Mesendoderm (in vitro differentiated cells): ENCODE results near the gene MCM7.

Source experiments
- DNase-seq: peaks from one replicate; pipeline ENCODE4 v3.0.0; 2013
- H2AK5ac ChIP-seq: 2 replicates; pipeline ENCODE4 v1.6.1; 2013; ENCODE audit warnings: low read length, inconsistent platforms
- H2BK120ac ChIP-seq: 2 replicates; pipeline ENCODE4 v1.6.1; 2013; ENCODE audit warnings: low read depth, mild to moderate bottlenecking, low read length, moderate library complexity, mixed read lengths
- H2BK15ac ChIP-seq: replicated peaks from 2 replicates; pipeline ENCODE4 v1.6.1; 2013; ENCODE audit warnings: low read depth, mild to moderate bottlenecking, moderate library complexity
- H2BK5ac ChIP-seq: 2 replicates; pipeline ENCODE4 v1.6.1; 2013; ENCODE audit warnings: low read length, inconsistent platforms
- H3K18ac ChIP-seq: 2 replicates; pipeline ENCODE4 v1.6.1; 2013; ENCODE audit warnings: mild to moderate bottlenecking, low read length, mixed read lengths
- H3K23ac ChIP-seq: one replicate; pipeline ENCODE4 v1.6.1; 2013; ENCODE audit warnings: low read length
- H3K27ac ChIP-seq: 2 replicates; pipeline ENCODE4 v1.5.1; 2013; ENCODE audit warnings: low read depth, mild to moderate bottlenecking, inconsistent platforms, low read length, moderate library complexity
- H3K27me3 ChIP-seq: 2 replicates; pipeline ENCODE4 v1.6.1; 2013; ENCODE audit warnings: low read length, control low read depth, mild to moderate bottlenecking, inconsistent platforms; ENCODE audit not compliant: insufficient read depth, poor library complexity
- H3K36me3 ChIP-seq: 2 replicates; pipeline ENCODE4 v1.6.1; 2013; ENCODE audit warnings: low read length, inconsistent platforms; ENCODE audit not compliant: control insufficient read depth, insufficient read depth
- H3K4ac ChIP-seq: one replicate; pipeline ENCODE4 v1.6.1; 2013; ENCODE audit warnings: low read depth, mild to moderate bottlenecking, low read length, moderate library complexity
- H3K4me1 ChIP-seq: 2 replicates; pipeline ENCODE4 v1.6.1; 2013; ENCODE audit warnings: low read depth, low read length, inconsistent platforms; ENCODE audit not compliant: control insufficient read depth
- H3K4me2 ChIP-seq: 2 replicates; pipeline ENCODE4 v1.6.1; 2013; ENCODE audit warnings: low read length
- H3K4me3 ChIP-seq: 2 replicates; pipeline ENCODE4 v1.5.1; 2013; ENCODE audit warnings: mild to moderate bottlenecking, low read length
- H3K56ac ChIP-seq: one replicate; pipeline ENCODE4 v1.6.1; 2013; ENCODE audit warnings: low read length
- H3K79me1 ChIP-seq: 2 replicates; pipeline ENCODE4 v1.6.1; 2013; ENCODE audit warnings: low read length, inconsistent platforms
- H3K79me2 ChIP-seq: 2 replicates; pipeline ENCODE4 v1.6.1; 2013; ENCODE audit warnings: mild to moderate bottlenecking, low read length; ENCODE audit not compliant: control insufficient read depth, insufficient read depth
- H3K9ac ChIP-seq: 2 replicates; pipeline ENCODE4 v1.6.1; 2013; ENCODE audit warnings: low read length, inconsistent platforms
- H4K5ac ChIP-seq: one replicate; pipeline ENCODE4 v1.6.1; 2013; ENCODE audit warnings: low read length
- H4K8ac ChIP-seq: one replicate; pipeline ENCODE4 v1.6.1; 2013; ENCODE audit warnings: low read depth, mild to moderate bottlenecking, control low read depth, low read length, moderate library complexity
- WGBS: extraction: QIAGEN DNeasy Blood & Tissue Kit; methylation state at CpG from one replicate; pipeline ENCODE4 v1.1.7; 2013; ENCODE audit warnings: low lambda C conversion rate, missing lambda C conversion rate; ENCODE audit not compliant: insufficient coverage; ENCODE audit errors: extremely low coverage; 5-methylcytosine and 5-hydroxymethylcytosine counted together

MCM7 gene

DNA sequence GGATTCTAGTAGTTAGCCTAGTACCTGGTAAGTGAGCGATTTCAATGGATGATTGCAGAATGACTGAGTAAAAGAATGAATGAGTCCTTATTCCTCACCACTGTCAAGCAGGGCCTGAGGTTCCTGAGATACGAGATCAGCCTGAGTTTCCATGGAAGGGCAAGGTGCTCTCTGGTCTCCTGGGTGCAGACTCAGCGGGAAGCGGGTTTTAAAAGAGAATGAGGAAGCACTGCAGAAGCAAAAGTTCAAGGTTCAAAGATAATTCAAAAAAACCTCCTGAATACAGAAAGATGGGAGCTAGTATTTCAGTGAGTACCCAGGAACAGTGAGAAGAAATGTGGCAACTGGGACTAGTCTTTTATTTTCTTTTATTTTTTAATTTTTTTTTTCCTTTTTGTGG lies 24.0 kb downstream of the MCM7 start:
- Histone ChIP-seq H4K5ac (no peak overlapping the region), H3K79me2 (peaks cover 40% of the 10 kb centered on the region), H4K8ac (no peak overlapping the region), H3K36me3 (peaks cover 31% of the 10 kb centered on the region), H3K9ac (no peak overlapping the region), H3K56ac (no peak overlapping the region), H3K79me1 (peaks cover 19% of the 10 kb centered on the region), H3K23ac (no peak overlapping the region), H3K18ac (no peak overlapping the region), H2BK15ac (no peak overlapping the region), H3K27me3 (no peaks in the 10 kb centered on the region), H3K4me3 (no peak overlapping the region), H2BK5ac (no peak overlapping the region), H3K27ac (no peak overlapping the region), H2AK5ac (no peak overlapping the region), H3K4me1 (peaks cover 3% of the 10 kb centered on the region), H3K4me2 (no peak overlapping the region), H3K4ac (no peak overlapping the region), H2BK120ac (no peak overlapping the region)
- no CpG with 5 or more reads among the region's 4 CpGs for WGBS
- DNase-seq, result no peak

DNA sequence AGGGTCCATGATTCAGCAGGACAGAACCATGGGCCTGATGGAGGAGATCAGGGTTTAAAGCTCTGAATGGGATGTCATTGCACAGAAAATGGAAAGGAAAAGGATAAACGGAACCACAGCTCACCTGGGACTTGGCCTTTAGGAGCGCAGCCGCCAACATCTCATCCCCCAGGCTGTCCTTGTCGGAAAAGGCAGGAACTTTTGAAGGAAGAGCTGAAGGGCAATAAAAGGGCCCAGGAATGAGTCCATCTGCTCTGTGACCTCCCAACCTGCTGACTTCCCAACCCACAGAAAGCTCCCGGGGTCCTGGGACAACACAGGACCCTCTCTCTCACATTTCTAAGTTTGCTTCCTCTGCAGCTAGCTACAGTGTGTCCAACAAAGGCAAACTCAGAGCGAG lies 25.8 kb downstream of the MCM7 start:
- no peak overlapping the region for H3K23ac ChIP-seq
- H2BK120ac ChIP-seq, result no peak overlapping the region
- H3K27me3 ChIP-seq, result no peaks in the 10 kb centered on the region
- no CpG with 5 or more reads among the region's 6 CpGs for WGBS
- no peak overlapping the region for H2BK5ac ChIP-seq
- H4K5ac ChIP-seq, result no peak overlapping the region
- no peak for DNase-seq
- no peak overlapping the region for H3K4me3 ChIP-seq
- H3K56ac ChIP-seq, result no peak overlapping the region
- H3K4me1 ChIP-seq, result peaks cover 3% of the 10 kb centered on the region
- no peak overlapping the region for H3K18ac ChIP-seq
- H3K27ac ChIP-seq, result no peak overlapping the region
- H2AK5ac ChIP-seq, result no peak overlapping the region
- no peak overlapping the region for H4K8ac ChIP-seq
- no peak overlapping the region for H3K9ac ChIP-seq
- no peak overlapping the region for H3K4ac ChIP-seq
- peaks cover 47% of the 10 kb centered on the region for H3K36me3 ChIP-seq
- H3K4me2 ChIP-seq, result no peak overlapping the region
- H3K79me2 ChIP-seq, result peaks cover 29% of the 10 kb centered on the region
- H2BK15ac ChIP-seq, result no peak overlapping the region
- peaks cover 19% of the 10 kb centered on the region for H3K79me1 ChIP-seq

DNA sequence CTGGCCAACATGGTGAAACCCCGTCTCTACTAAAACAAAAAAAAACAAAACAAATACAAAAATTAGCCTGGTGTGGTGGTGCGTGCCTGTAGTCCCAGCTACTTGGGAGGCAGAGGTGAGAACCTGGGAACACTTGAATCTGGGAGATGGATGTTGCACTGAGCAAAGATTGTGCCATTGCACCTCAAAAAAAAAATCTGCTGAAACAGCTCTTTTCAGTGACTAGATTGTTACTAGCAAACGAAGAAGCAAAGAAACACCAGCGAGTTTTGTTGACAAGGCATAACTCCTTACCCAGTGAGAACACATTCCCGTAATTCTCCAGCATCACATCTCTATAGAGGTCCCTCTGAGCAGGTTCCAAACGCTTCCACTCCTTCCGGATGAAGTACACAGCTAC lies 26.4 kb downstream of the MCM7 start:
- Histone ChIP-seq H2BK15ac (no peak overlapping the region), H3K79me2 (peaks cover 23% of the 10 kb centered on the region), H3K36me3 (peaks cover 53% of the 10 kb centered on the region)

DNA sequence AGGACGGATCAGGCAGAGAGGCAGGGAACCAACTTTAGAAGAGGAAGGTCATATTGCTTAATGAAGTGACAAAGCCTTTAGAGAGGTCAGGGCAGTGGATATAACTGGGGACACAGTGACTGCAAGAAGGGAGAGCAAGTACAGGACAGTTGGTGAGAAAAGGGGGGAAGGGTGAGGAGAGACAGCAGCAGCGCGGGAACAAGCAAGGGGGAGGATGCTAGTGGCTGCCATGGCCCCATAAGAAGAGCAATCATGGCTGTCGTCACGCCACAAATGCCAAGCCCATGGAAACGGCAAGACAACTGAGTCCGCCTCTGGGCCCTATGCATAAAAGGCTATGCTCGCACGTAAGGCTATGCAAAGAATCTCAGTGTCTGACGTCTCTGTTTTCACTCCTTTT lies 28.7 kb downstream of the MCM7 start:
- no peak overlapping the region for H3K56ac ChIP-seq
- H3K27ac ChIP-seq, result no peak overlapping the region
- no CpG with 5 or more reads among the region's 10 CpGs for WGBS
- no peak overlapping the region for H3K23ac ChIP-seq
- H4K5ac ChIP-seq, result no peak overlapping the region
- no peak overlapping the region for H3K4ac ChIP-seq
- H2BK5ac ChIP-seq, result no peak overlapping the region
- H3K4me3 ChIP-seq, result peak overlapping the region; percentile 2
- H3K36me3 ChIP-seq, result peaks cover 50% of the 10 kb centered on the region
- no peak overlapping the region for H2BK120ac ChIP-seq
- H3K27me3 ChIP-seq, result no peaks in the 10 kb centered on the region
- H3K9ac ChIP-seq, result no peak overlapping the region
- H2AK5ac ChIP-seq, result no peak overlapping the region
- no peaks in the 10 kb centered on the region for H3K4me1 ChIP-seq
- no peak for DNase-seq
- H4K8ac ChIP-seq, result no peak overlapping the region
- no peak overlapping the region for H2BK15ac ChIP-seq
- H3K79me2 ChIP-seq, result peaks cover 5% of the 10 kb centered on the region
- H3K4me2 ChIP-seq, result no peak overlapping the region
- no peak overlapping the region for H3K18ac ChIP-seq
- H3K79me1 ChIP-seq, result peaks cover 11% of the 10 kb centered on the region

More for the DNA sequence above, 26.4 kb downstream of the MCM7 start:
- no peak overlapping the region for H3K9ac ChIP-seq
- no peak overlapping the region for H3K56ac ChIP-seq
- no peak overlapping the region for H3K4ac ChIP-seq
- no peak overlapping the region for H3K4me3 ChIP-seq
- no peak overlapping the region for H2AK5ac ChIP-seq
- no peak overlapping the region for H2BK5ac ChIP-seq
- no peak overlapping the region for H3K18ac ChIP-seq
- no peaks in the 10 kb centered on the region for H3K27me3 ChIP-seq
- no peak overlapping the region for H4K8ac ChIP-seq
- no peak overlapping the region for H3K4me2 ChIP-seq
- no peaks in the 10 kb centered on the region for H3K4me1 ChIP-seq
- no peak overlapping the region for H3K27ac ChIP-seq
- H3K79me1 ChIP-seq, result peaks cover 17% of the 10 kb centered on the region
- H2BK120ac ChIP-seq, result no peak overlapping the region
- DNase-seq, result no peak
- H4K5ac ChIP-seq, result no peak overlapping the region
- no CpG with 5 or more reads among the region's 7 CpGs for WGBS
- no peak overlapping the region for H3K23ac ChIP-seq

DNA sequence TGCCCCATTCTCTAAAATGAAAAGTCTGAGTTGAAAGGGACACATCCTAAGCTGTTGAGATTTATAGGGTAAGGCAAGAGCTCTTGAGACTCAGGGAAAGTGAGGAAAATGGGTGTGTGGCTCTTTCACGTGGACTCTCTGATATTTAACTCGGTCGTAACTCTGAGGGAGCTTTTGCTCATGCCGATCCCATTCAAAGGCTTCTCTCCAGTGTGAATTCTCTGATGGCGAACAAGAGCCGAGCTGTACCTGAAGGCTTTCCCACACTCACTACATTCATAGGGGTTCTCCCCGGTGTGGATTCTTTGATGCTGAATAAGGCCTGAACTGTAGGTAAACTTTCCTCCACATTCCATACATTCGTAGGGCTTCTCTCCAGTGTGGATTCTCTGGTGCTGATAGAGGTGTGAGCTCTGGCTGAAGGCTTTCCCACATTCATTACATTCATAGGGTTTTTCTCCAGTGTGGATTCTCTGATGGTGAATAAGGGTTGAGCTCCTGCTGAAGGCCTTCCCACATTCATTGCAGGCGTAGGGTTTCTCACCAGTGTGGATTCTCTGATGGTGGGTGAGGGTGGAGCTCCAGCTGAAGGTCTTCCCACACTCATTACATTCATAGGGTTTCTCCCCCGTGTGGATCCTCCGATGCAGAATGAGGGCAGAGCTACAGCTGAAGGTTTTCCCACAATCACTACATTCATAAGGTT lies 30.0 kb downstream of the MCM7 start:
- peak; percentile 34 for DNase-seq
- Histone ChIP-seq H3K9ac (no peak overlapping the region), H4K5ac (no peak overlapping the region), H3K4me1 (no peaks in the 10 kb centered on the region), H3K79me1 (peaks cover 9% of the 10 kb centered on the region), H3K4me2 (no peak overlapping the region), H2AK5ac (no peak overlapping the region), H2BK120ac (no peak overlapping the region), H3K4me3 (peak overlapping the region; percentile 31), H3K36me3 (peaks cover 49% of the 10 kb centered on the region), H3K56ac (no peak overlapping the region), H2BK15ac (no peak overlapping the region), H3K79me2 (no peaks in the 10 kb centered on the region), H3K23ac (no peak overlapping the region), H3K4ac (no peak overlapping the region), H4K8ac (no peak overlapping the region), H3K18ac (no peak overlapping the region), H2BK5ac (no peak overlapping the region), H3K27ac (no peak overlapping the region), H3K27me3 (no peaks in the 10 kb centered on the region)
- WGBS, result no CpG with 5 or more reads among the region's 11 CpGs

- Histone ChIP-seq H3K27ac (no peak overlapping the region), H3K4me2 (no peak overlapping the region), H3K56ac (no peak overlapping the region), H2BK5ac (no peak overlapping the region), H3K9ac (no peak overlapping the region), H3K4me1 (no peaks in the 10 kb centered on the region), H3K4me3 (peak overlapping the region; percentile 23), H3K79me2 (no peaks in the 10 kb centered on the region), H3K79me1 (peaks cover 1% of the 10 kb centered on the region), H3K4ac (no peak overlapping the region), H3K36me3 (peaks cover 41% of the 10 kb centered on the region), H3K18ac (no peak overlapping the region), H2BK15ac (no peak overlapping the region), H4K5ac (no peak overlapping the region), H4K8ac (no peak overlapping the region), H3K27me3 (no peaks in the 10 kb centered on the region), H3K23ac (no peak overlapping the region), H2AK5ac (no peak overlapping the region), H2BK120ac (no peak overlapping the region)
- DNase-seq, result no peak
- WGBS, result no CpG with 5 or more reads among the region's 5 CpGs
Measured at GRCh38 chr7:100069991-100070390, 31.2 kb downstream of the MCM7 start.
